Neural crest cell (in vitro differentiated cells): Measurements from ENCODE around the gene DDC. TPM values are rescaled to one million over a fixed set of nuclear protein-coding genes. Genes with fewer than 3 reads are reported as not detected.

ENCODE experiments used
- DNase-seq: peaks from one replicate; pipeline ENCODE4 v3.0.0; 2021; ENCODE audit warnings: low read depth, mixed read lengths, low spot score
- H3K27ac Mint-ChIP-seq: one replicate; pipeline ENCODE4 v1.8.0; 2021; ENCODE audit warnings: mild to moderate bottlenecking, mixed read lengths; ENCODE audit not compliant: unreplicated experiment
- H3K27me3 Mint-ChIP-seq: 2 replicates; pipeline ENCODE4 v1.8.0; 2021; ENCODE audit warnings: low read depth, mild to moderate bottlenecking, mixed read lengths
- H3K36me3 Mint-ChIP-seq: 2 replicates; pipeline ENCODE4 v1.8.0; 2021; ENCODE audit warnings: low read depth, mild to moderate bottlenecking, mixed read lengths
- H3K4me1 Mint-ChIP-seq: 2 replicates; pipeline ENCODE4 v1.8.0; 2021; ENCODE audit warnings: mixed read lengths
- H3K4me3 Mint-ChIP-seq: one replicate; pipeline ENCODE4 v1.8.0; 2021; ENCODE audit warnings: mild to moderate bottlenecking, mixed read lengths
- H3K9me3 Mint-ChIP-seq: 2 replicates; pipeline ENCODE4 v1.8.0; 2021; ENCODE audit warnings: mixed read lengths
- CTCF ChIP-seq: fragments of 200-600 bp; sonication (generic); conservative IDR thresholded peaks from 2 replicates; pipeline ENCODE4 v1.5.0; 2021; ENCODE audit warnings: antibody characterized with exemption, mild to moderate bottlenecking
- total RNA-seq: library from RNA; stranded (reverse); gene quantifications from 2 replicates; pipeline ENCODE4 v1.2.1, GENCODE V29; 2021

DDC gene
- total RNA-seq, 1 donor from 2014 or later, result 1.0 TPM

GRCh38 chr7:50596484-50596883 is 31.3 kb upstream of the DDC start:
- Mint-ChIP-seq H3K36me3 (peaks cover 33% of the 10 kb centered on the region), H3K4me1 (peaks cover 18% of the 10 kb centered on the region), H3K27me3 (no peaks in the 10 kb centered on the region), H3K27ac (no peak overlapping the region), H3K9me3 (no peaks in the 10 kb centered on the region), H3K4me3 (no peak overlapping the region)
- TF ChIP-seq CTCF, result no peak
- no peak for DNase-seq

- peak overlapping the region; percentile 66 for H3K27ac Mint-ChIP-seq
- H3K9me3 Mint-ChIP-seq, result no peaks in the 10 kb centered on the region
- no peak overlapping the region for H3K4me3 Mint-ChIP-seq
- peaks cover 40% of the 10 kb centered on the region for H3K36me3 Mint-ChIP-seq
- peaks cover 13% of the 10 kb centered on the region for H3K4me1 Mint-ChIP-seq
- peak; percentile 23 for DNase-seq
- H3K27me3 Mint-ChIP-seq, result no peaks in the 10 kb centered on the region
- peak; percentile 53 for TF ChIP-seq CTCF
These were observed 30.4 kb upstream of the DDC start for GRCh38 chr7:50595491-50596102.

- H3K27ac Mint-ChIP-seq, result no peak overlapping the region
- peaks cover 8% of the 10 kb centered on the region for H3K4me1 Mint-ChIP-seq
- no peaks in the 10 kb centered on the region for H3K9me3 Mint-ChIP-seq
These were observed 29.7 kb upstream of the DDC start for GRCh38 chr7:50594734-50595485.

GRCh38 chr7:50594136-50594535 is 28.9 kb upstream of the DDC start:
- no peak overlapping the region for H3K27ac Mint-ChIP-seq
- no peak for DNase-seq
- H3K36me3 Mint-ChIP-seq, result peaks cover 50% of the 10 kb centered on the region
- no peaks in the 10 kb centered on the region for H3K27me3 Mint-ChIP-seq
- TF ChIP-seq CTCF, result no peak
- peaks cover 8% of the 10 kb centered on the region for H3K4me1 Mint-ChIP-seq
- no peak overlapping the region for H3K4me3 Mint-ChIP-seq
- H3K9me3 Mint-ChIP-seq, result no peaks in the 10 kb centered on the region

More at GRCh38 chr7:50594734-50595485, 29.7 kb upstream of the DDC start:
- no peak for TF ChIP-seq CTCF
- H3K36me3 Mint-ChIP-seq, result peaks cover 47% of the 10 kb centered on the region
- no peak overlapping the region for H3K4me3 Mint-ChIP-seq
- H3K27me3 Mint-ChIP-seq, result no peaks in the 10 kb centered on the region
- DNase-seq, result no peak

- H3K4me1 Mint-ChIP-seq, result peaks cover 8% of the 10 kb centered on the region
- H3K4me3 Mint-ChIP-seq, result no peak overlapping the region
- H3K27ac Mint-ChIP-seq, result peak overlapping the region; percentile 8
- H3K9me3 Mint-ChIP-seq, result no peaks in the 10 kb centered on the region
- peaks cover 43% of the 10 kb centered on the region for H3K36me3 Mint-ChIP-seq
- DNase-seq, result no peak
- H3K27me3 Mint-ChIP-seq, result no peaks in the 10 kb centered on the region
- TF ChIP-seq CTCF, result no peak
These were observed 27.7 kb upstream of the DDC start for GRCh38 chr7:50592940-50593339.
